GDM1 (cell line): Measurements from ENCODE around the gene GYS2.
"Not testable (repeated sequence)": the region's sequence is repeated elsewhere in the genome, so short reads cannot be mapped to it uniquely, and the experiment has no call there.

Experiments
- DNase-seq: peaks from one replicate; lab custom pipeline; 2025; lab: John Stamatoyannopoulos, UW

The GYS2 gene

GRCh38 chr12:21604245-21605101 lies at the start of gene GYS2:
TSS of gene GYS2 (minus strand) at chr12:21604847. CDS start at chr12:21604592, 255 bp downstream.
- DNase-seq, result no peak

GRCh38 chr12:21651821-21652220 lies 47.2 kb upstream of the GYS2 start:
- no peak for DNase-seq

GRCh38 chr12:21650997-21651396 lies 46.4 kb upstream of the GYS2 start:
- DNase-seq, result no peak

- no peak for DNase-seq
Measured at GRCh38 chr12:21649034-21649433, 44.4 kb upstream of the GYS2 start.

- DNase-seq, result no peak
Measured at GRCh38 chr12:21648378-21648777, 43.7 kb upstream of the GYS2 start.

- DNase-seq, result no peak
Measured at GRCh38 chr12:21647179-21647578, 42.5 kb upstream of the GYS2 start.

- not testable (repeated sequence) for DNase-seq
Measured at GRCh38 chr12:21645041-21645500, 40.4 kb upstream of the GYS2 start.

GRCh38 chr12:21644516-21644915 lies 39.9 kb upstream of the GYS2 start:
- no peak for DNase-seq

GRCh38 chr12:21643758-21644157 lies 39.1 kb upstream of the GYS2 start:
- DNase-seq, result no peak

GRCh38 chr12:21642707-21643389 lies 38.2 kb upstream of the GYS2 start:
- DNase-seq, result no peak

- no peak for DNase-seq
Measured at GRCh38 chr12:21638054-21638891, 33.6 kb upstream of the GYS2 start.

- DNase-seq, result no peak
Measured at GRCh38 chr12:21634245-21634644, 29.6 kb upstream of the GYS2 start.

GRCh38 chr12:21631367-21631766 lies 26.7 kb upstream of the GYS2 start:
- no peak for DNase-seq

GRCh38 chr12:21627924-21628323 lies 23.3 kb upstream of the GYS2 start:
- DNase-seq, result no peak

- no peak for DNase-seq
Measured at GRCh38 chr12:21618566-21618965, 13.9 kb upstream of the GYS2 start.

- DNase-seq, result no peak
Measured at GRCh38 chr12:21617030-21617429, 12.4 kb upstream of the GYS2 start.

- peak; percentile 16 for DNase-seq
Measured at GRCh38 chr12:21615431-21615830, 10.8 kb upstream of the GYS2 start.

GRCh38 chr12:21614506-21614905 lies 9.9 kb upstream of the GYS2 start:
- DNase-seq, result no peak

GRCh38 chr12:21613931-21614330 lies 9.3 kb upstream of the GYS2 start:
- no peak for DNase-seq

- no peak for DNase-seq
Measured at GRCh38 chr12:21608196-21608595, 3.5 kb upstream of the GYS2 start.

GRCh38 chr12:21607701-21608100 lies 3.1 kb upstream of the GYS2 start:
- DNase-seq, result no peak

- DNase-seq, result no peak
Measured at GRCh38 chr12:21606175-21606574, 1.5 kb upstream of the GYS2 start.
